Common myeloid progenitor, CD34-positive (primary cell): Measurements from ENCODE around the gene MLLT3.

ENCODE experiments used
- CTCF ChIA-PET: fragments of 350-600 bp; sonication (Branson Sonifier 250); formaldehyde crosslinking; loops from one replicate; lab custom pipeline; 2021; ENCODE audit warnings: antibody characterized with exemption; lab: Charles Lee
- POLR2A ChIA-PET: fragments of 350-600 bp; sonication (Branson Sonifier 250); formaldehyde crosslinking; loops from one replicate; lab custom pipeline; 2021; ENCODE audit warnings: antibody characterized with exemption; lab: Charles Lee
- DNase-seq, 3 donors: peaks; one replicate each; pipeline versions ENCODE4 v3.0.0 to v3.0.0-alpha.2; 2013
- H3K27ac ChIP-seq, 2 experiments: 1 replicate in 1 of 2; 2 replicates in 1 of 2; pipeline ENCODE4 v1.7.0; 2013; ENCODE audit warnings: inconsistent platforms in 2 of 2, low read length in 2 of 2, mild to moderate bottlenecking in 2 of 2, low read depth in 1 of 2, moderate library complexity in 1 of 2; ENCODE audit not compliant: severe bottlenecking in 2 of 2, insufficient read depth in 1 of 2, poor library complexity in 1 of 2
- H3K27me3 ChIP-seq, 5 experiments: replicated peaks in 2 of 5; 1 replicate in 3 of 5; 2 replicates in 2 of 5; pipeline versions ENCODE4 v1.6.1 to v1.7.0; 2013; ENCODE audit warnings: low read length in 4 of 5, mild to moderate bottlenecking in 2 of 5, moderate library complexity in 2 of 5, inconsistent platforms in 1 of 5; ENCODE audit not compliant: insufficient read depth in 5 of 5, control insufficient read depth in 4 of 5
- H3K36me3 ChIP-seq, 4 experiments: 1 replicate in 2 of 4; 2 replicates in 2 of 4; pipeline versions ENCODE4 v1.6.1 to v1.7.0; 2013; ENCODE audit warnings: low read length in 3 of 4, control low read depth in 1 of 4, mild to moderate bottlenecking in 1 of 4; ENCODE audit not compliant: control insufficient read depth in 4 of 4, insufficient read depth in 4 of 4
- H3K4me1 ChIP-seq, 4 experiments: 1 replicate in 3 of 4; 2 replicates in 1 of 4; pipeline versions ENCODE4 v1.6.1 to v1.7.1; 2013; ENCODE audit warnings: low read length in 3 of 4, mild to moderate bottlenecking in 3 of 4, control low read depth in 1 of 4, inconsistent platforms in 1 of 4, moderate library complexity in 1 of 4; ENCODE audit not compliant: control insufficient read depth in 4 of 4, insufficient read depth in 4 of 4; ENCODE audit errors: control extremely low read depth in 1 of 4
- H3K4me3 ChIP-seq, 7 experiments: 1 replicate in 4 of 7; 2 replicates in 3 of 7; pipeline versions ENCODE4 v1.5.1 to v1.7.0; 2013; ENCODE audit warnings: mild to moderate bottlenecking in 7 of 7, low read length in 6 of 7, moderate library complexity in 6 of 7, inconsistent platforms in 2 of 7, low read depth in 2 of 7, control low read depth in 1 of 7; ENCODE audit not compliant: insufficient read depth in 4 of 7, control insufficient read depth in 1 of 7; ENCODE audit errors: extremely low read depth in 1 of 7
- H3K9me3 ChIP-seq, 5 experiments: 1 replicate in 4 of 5; 2 replicates in 1 of 5; pipeline versions ENCODE4 v1.6.1 to v1.7.1; 2013; ENCODE audit warnings: low read length in 4 of 5, mild to moderate bottlenecking in 2 of 5, inconsistent platforms in 1 of 5, low read depth in 1 of 5, moderate library complexity in 1 of 5; ENCODE audit not compliant: control insufficient read depth in 4 of 5, insufficient read depth in 2 of 5; ENCODE audit errors: control extremely low read depth in 1 of 5
- WGBS: methylation state at CpG from one replicate; pipeline ENCODE4 v1.1.5; 2013; ENCODE audit not compliant: insufficient coverage; 5-methylcytosine and 5-hydroxymethylcytosine counted together

The MLLT3 gene

DNA sequence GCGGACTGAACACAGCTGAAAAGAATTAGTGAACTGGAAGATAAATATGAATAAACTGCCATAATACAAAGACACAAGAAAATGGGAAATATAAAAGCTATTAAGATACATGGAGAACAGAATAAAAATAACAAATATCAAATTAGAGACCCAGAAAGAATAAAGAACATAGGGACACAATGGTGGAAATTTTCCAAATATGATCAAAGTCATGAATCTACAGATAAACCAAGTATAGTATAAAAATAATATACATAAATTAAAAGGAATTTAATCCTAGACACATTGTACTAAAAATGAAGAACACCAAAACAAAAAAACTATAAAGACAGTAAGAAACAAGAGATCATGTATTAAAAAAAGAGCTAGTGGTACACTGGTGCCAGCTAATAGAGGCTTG, 194.9 kb downstream of the MLLT3 start:
- DNase-seq: no peak
- no CpG with 5 or more reads among the region's 1 CpG for WGBS
- Histone ChIP-seq H3K36me3 (no peaks in the 10 kb centered on the region), H3K27me3 (no peaks in the 10 kb centered on the region), H3K4me1 (peaks cover 0 to 16% (median 8%) of the 10 kb centered on the region in 4 experiments), H3K4me3 (no peak overlapping the region), H3K9me3 (no peaks in the 10 kb centered on the region), H3K27ac (no peak overlapping the region)
- ChIA-PET POLR2A (interaction anchor here (0.7 kb wide), 2 partner anchors 11 to 132 kb away, joined by 3 to 7 read pairs; no protein-coding TSS in a partner anchor), CTCF (interaction anchor here (0.7 to 1.0 kb wide), 2 partner anchors 10 to 980 kb away, joined by 3 read pairs; no protein-coding TSS in a partner anchor)

DNA sequence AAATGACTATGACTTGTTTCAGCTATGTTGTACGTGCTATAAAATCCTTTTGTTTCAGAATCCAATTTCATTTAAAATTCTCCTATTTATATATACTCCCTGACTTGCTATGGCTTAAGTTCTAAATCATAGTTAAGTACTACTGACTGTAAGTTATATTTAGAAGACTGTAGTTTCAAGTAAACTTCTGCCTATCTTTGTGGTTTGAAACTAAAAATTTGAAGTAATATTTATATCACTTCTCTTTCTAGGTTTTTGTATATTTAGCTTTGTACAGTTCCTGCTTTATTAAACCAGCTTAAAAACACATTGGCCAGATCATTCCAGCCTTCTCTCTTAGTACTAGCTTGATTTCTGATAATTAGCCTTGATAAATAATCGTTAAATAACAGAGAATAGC, 196.3 kb downstream of the MLLT3 start:
- no peaks in the 10 kb centered on the region for H3K36me3 ChIP-seq
- WGBS: no CpG with 5 or more reads among the region's 2 CpGs
- ChIA-PET POLR2A (no interaction called here), CTCF (interaction anchor here (0.8 to 1.2 kb wide), 4 partner anchors 12 to 515 kb away, joined by 3 read pairs; no protein-coding TSS in a partner anchor)
- H3K27ac ChIP-seq: no peak overlapping the region
- no peak overlapping the region for H3K4me3 ChIP-seq
- no peaks in the 10 kb centered on the region for H3K9me3 ChIP-seq
- H3K27me3 ChIP-seq: no peaks in the 10 kb centered on the region
- H3K4me1 ChIP-seq: peaks cover 0 to 16% (median 8%) of the 10 kb centered on the region in 4 experiments
- DNase-seq: no peak

DNA sequence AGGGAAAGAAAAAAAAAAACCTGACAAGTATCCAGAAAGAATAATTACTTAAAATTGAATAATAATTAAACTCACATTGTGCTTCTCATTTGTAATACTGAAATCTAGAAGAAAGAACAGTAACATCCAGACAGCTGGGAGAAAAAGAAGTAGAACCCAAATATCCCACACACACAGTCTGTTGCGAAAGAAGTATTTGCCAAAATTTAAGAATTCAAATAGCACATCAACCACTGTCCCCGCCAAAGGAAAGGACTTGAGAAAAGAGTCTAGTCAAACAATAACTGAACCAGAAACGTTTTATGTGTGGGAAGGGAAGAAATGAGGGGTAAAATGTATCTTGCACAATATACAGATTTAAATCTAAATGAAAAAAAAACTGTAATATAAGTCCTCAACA, 202.8 kb downstream of the MLLT3 start:
- ChIA-PET CTCF (interaction anchor here (1.2 kb wide), 1 partner anchor 15 kb away, joined by 3 read pairs; no protein-coding TSS in a partner anchor), POLR2A (no interaction called here)
- Histone ChIP-seq H3K27me3 (no peaks in the 10 kb centered on the region), H3K27ac (no peak overlapping the region), H3K4me3 (no peak overlapping the region), H3K36me3 (no peaks in the 10 kb centered on the region), H3K9me3 (no peaks in the 10 kb centered on the region), H3K4me1 (peaks cover 0 to 5% (median 2%) of the 10 kb centered on the region in 4 experiments)
- DNase-seq: no peak
- no CpG with 5 or more reads among the region's 3 CpGs for WGBS

DNA sequence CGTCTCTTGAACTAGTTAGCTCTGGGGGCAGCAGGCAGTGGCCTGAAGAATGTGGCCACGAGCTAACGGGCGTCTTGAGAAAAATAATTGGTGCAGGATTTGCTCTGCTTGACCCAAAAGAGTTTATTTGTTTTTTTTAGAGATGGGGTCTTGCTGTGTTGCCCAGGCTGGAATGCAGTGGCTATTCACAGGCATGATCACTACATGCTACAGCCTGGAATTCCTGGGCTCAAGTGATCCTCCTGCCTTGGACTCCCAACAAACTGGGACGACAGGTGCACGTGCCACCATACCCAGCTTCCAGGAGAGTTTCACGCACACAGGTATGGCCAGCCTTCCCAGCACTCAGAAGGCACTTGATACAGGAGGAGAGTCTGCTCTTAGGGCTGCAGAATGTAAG, 203.8 kb downstream of the MLLT3 start:
- CTCF ChIA-PET: no interaction called here

DNA sequence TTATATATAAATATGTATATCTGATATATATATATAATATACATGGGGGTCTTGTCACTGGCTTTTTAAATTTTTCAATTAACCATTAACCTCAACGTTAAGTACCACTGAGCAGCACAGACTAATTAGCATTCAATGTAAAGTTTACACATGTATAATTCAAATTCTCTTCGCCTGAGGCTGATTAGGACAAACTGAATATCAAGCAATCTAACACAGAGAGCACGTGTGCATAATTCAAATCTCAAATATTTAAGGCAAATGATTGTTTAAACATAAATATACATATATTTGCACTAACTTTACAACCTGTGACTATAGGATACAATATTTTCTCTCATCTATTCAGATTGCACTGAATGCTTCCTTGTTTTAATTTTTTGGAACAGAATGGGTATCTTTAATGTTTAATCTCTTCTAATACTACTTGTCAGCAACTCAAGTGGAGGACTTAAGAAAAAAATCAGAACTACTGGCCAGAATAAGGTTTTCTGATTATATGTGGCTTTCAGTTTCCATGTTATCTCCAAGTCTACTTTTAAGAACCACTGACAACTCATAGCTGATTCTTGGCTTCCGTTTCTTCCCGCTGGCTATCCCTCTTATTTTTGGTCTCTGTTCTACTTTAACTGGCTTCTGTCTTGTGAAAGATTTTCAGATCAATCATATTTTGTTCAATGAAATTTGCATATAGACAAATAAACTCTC, 204.8 kb downstream of the MLLT3 start:
- H3K36me3 ChIP-seq: peaks cover 0 to 8% (median 4%) of the 10 kb centered on the region in 4 experiments
- H3K9me3 ChIP-seq: no peaks in the 10 kb centered on the region
- H3K27me3 ChIP-seq: no peaks in the 10 kb centered on the region
- POLR2A ChIA-PET: no interaction called here
- CTCF ChIA-PET: interaction anchor here (0.9 kb wide), 1 partner anchor 207 kb away, joined by 3 read pairs; no protein-coding TSS in a partner anchor
- H3K4me1 ChIP-seq: peaks cover 0 to 4% (median 2%) of the 10 kb centered on the region in 4 experiments
- no peak overlapping the region for H3K27ac ChIP-seq
- H3K4me3 ChIP-seq: no peak overlapping the region
- WGBS: 81% methylated on average over 3 of the region's 5 CpGs
- DNase-seq: no peak

More for the DNA sequence above, 203.8 kb downstream of the MLLT3 start:
- no peaks in the 10 kb centered on the region for H3K27me3 ChIP-seq
- peaks cover 0 to 4% (median 2%) of the 10 kb centered on the region in 4 experiments for H3K4me1 ChIP-seq
- H3K9me3 ChIP-seq: no peaks in the 10 kb centered on the region
- POLR2A ChIA-PET: interaction anchor here (0.6 kb wide), 1 partner anchor 228 kb away, joined by 3 read pairs; no protein-coding TSS in a partner anchor
- 97% methylated on average over 5 of the region's 7 CpGs for WGBS
- H3K4me3 ChIP-seq: no peak overlapping the region
- no peak for DNase-seq
- H3K27ac ChIP-seq: no peak overlapping the region
- H3K36me3 ChIP-seq: peaks cover 0 to 6% (median 3%) of the 10 kb centered on the region in 4 experiments

DNA sequence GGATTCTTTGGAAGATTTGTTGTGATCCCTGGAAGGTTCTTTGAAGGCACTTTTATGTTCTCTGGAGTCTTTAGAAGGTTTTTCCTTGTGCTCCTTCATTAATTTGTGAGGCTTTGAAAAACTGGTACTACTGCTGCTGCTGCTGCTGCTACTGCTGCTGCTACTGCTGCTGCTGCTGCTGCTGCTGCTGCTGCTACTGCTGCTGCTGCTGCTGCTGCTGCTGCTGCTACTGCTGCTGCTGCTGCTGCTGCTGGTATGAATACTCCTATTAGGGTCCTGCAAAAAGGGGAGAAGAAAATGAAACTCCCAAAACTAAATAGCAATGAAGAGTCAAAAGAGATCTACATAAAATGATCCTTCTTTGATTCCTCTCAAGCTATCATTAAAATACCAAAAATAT, 208.1 kb downstream of the MLLT3 start:
- CTCF ChIA-PET: interaction anchor here (1.0 to 9.6 kb wide), 3 partner anchors 24 to 210 kb away, joined by 3 to 66 read pairs (median 3); no protein-coding TSS in a partner anchor
- H3K36me3 ChIP-seq: peaks cover 0 to 10% (median 5%) of the 10 kb centered on the region in 4 experiments
- H3K27me3 ChIP-seq: no peaks in the 10 kb centered on the region
- H3K27ac ChIP-seq: no peak overlapping the region
- no peaks in the 10 kb centered on the region for H3K9me3 ChIP-seq
- H3K4me1 ChIP-seq: peaks cover 0 to 4% (median 2%) of the 10 kb centered on the region in 4 experiments
- POLR2A ChIA-PET: no interaction called here
- DNase-seq: no peak
- H3K4me3 ChIP-seq: no peak overlapping the region
